Stimulated activated CD8-positive, alpha-beta memory T cell treated with anti-CD3 and anti-CD28 coated beads, Interleukin-4, amount 100 ng/mL, for 1 hour (primary cell): ENCODE results near the gene TEKTIP1.
"Not testable (repeated sequence)": the region's sequence is repeated elsewhere in the genome, so short reads cannot be mapped to it uniquely, and the experiment has no call there.

ENCODE experiments used
- DNase-seq, 2 donors: peaks; one replicate each; pipeline ENCODE4 v3.0.0-alpha.2; 2020; ENCODE audit warnings: low read depth in 2 of 2, low spot score in 1 of 2

TEKTIP1 gene

DNA sequence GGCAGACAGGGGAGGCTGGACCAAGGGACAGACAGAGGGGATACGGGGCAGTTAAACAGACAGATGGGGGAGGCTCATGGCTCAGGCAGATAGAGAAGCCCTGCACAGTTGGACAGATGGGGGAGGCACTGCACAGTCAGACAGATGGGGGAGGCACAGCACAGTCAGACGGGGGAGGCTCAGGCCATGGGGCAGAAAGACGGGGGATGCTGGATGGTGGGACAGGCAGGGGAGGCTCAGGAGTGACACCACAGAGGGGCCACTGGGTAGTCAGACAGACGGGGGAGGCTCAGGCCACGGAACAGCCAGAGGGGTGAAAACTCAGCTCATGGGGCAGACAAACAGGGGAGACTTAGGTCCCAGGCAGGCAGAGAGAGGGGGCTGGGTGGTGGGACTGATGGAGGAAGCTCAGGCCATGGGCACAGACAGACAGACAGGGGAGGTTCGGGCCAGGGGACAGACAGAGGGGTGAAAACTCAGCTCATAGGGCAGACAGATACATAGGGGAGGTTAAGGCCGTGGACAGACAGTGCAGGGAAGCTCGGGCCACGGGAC is 17.5 kb downstream of the TEKTIP1 start:
- no peak for DNase-seq

DNA sequence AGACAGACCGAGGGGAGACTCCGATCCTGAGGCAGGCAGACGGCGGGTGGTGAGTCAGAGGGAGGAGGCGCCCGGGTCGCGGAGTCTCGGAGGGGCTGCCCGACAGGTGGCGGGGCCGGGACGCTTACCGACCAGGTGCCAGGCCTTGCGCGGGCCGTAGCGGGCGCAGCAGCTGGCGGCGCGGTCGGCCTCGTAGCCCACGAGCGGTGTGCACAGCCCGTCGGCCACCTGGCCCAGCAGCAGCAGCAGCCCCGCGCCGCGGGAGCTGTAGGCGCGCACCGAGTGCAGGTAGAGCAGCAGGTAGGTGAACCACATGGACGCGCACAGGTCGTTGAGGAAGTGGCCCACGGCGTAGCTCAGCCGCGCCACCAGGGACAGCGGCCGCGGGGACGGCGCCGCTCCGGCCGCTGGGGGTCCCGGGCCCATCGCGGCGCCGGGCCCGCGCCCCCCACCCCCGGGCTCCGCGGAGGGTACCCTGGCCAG is 18.0 kb downstream of the TEKTIP1 start:
- peak in 1 of 2 donors; percentile 43 for DNase-seq

- DNase-seq: peak; percentile 82 to 91
These were observed 18.7 kb downstream of the TEKTIP1 start, which contains the start of gene MFSD12 for GRCh38 chr19:3557461-3558248. MFSD12 (minus strand) TSS chr19:3557586; CDS start chr19:3557403, 183 bp downstream.

DNA sequence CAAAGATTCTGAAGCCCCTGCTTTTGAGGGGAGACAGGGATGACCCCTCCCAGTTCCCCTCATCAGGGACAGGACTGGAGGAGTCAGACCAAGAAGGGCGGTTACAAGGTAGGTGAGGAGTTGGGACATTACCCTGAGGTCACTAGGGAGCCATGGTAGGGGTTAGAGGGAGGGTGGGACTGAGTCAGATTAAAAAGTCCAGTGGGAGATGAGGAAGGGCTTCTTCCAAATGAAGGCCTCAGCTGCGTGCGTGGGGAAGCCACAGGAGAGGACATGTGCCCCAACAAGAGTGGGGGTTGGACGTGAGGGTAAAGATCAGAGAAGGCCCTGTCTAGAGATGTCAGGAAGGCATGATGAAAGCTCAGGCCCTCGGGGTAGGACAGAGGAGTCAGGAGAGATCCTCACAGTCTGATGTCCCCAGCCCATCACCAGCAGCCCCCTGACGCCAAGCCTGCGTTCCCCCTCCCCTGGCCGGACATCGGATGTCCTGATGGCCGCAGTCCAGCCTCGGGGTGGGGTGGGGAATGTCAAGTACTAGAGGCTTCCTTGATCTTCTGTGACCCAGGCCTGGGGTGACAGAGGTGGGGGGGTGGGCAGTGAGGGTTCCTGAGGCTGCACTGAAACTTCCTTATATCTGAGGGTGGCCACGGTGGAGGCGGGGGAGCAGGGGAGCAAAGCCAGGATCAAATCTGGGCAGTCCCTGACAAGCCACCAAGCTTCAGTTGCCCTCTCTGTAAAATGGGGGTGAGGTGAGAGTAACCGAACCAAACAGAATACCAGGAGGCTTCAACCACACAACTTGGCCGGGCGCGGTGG is 24.9 kb downstream of the TEKTIP1 start:
- no peak for DNase-seq

GRCh38 chr19:3565139-3565538 is 26.2 kb downstream of the TEKTIP1 start:
- no peak for DNase-seq

DNA sequence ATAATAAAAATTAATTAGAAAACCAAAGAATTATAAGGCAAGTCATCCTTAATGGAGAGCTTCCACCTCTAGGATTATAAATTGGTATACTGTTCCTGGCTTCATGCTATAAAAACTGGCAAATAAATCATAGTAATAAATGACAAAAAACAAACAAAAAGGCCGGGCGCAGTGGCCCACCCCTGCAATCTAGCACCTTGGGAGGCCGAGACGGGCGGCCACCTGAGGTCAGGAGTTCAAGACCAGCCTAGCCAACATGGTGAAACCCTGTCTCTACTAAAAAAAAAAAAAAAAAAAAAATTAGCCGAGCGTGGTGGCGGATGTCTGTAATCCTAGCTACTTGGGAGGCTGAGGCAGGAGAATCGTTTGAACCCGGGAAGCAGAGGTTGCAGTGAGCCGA is 31.1 kb downstream of the TEKTIP1 start:
- not testable (repeated sequence) for DNase-seq

- DNase-seq: no peak
These were observed 31.6 kb downstream of the TEKTIP1 start for GRCh38 chr19:3570606-3571011.

GRCh38 chr19:3572132-3572854 is 33.3 kb downstream of the TEKTIP1 start:
- peak; percentile 97 to 98 for DNase-seq

- DNase-seq: no peak
These were observed 33.8 kb downstream of the TEKTIP1 start, which contains the start of gene HMG20B for GRCh38 chr19:3572855-3573161. HMG20B (plus strand) TSS chr19:3572944; CDS start chr19:3573310, 366 bp downstream.

DNA sequence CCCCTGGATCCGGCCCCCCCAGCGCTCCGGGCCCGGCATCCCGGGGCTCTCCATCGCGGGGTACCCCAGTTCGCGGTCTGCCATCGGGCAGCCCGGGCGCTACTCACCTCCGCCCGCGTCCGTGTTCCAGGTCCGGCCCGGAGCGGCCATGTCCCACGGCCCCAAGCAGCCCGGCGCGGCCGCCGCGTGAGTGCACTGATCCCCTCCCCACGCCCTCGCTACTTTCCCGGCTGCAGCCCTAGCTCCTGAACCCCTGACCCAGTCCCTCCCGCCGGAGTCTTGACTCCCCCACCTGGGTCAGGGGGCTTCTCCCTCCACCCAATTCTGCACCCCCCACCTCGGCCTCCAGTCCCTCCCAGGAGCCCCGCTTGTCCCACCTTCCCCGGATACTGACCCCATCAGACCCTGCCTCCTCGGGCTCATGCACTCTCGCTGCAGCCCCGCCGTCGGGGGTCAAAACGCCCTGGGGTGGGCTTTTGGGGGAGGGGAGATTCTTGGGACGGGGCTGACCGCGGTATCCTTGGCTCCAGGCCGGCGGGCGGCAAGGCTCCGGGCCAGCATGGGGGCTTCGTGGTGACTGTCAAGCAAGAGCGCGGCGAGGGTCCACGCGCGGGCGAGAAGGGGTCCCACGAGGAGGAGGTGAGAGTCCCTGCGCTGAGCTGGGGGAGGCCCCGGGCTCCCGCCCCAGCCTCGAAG is 34.3 kb downstream of the TEKTIP1 start:
- no peak for DNase-seq

DNA sequence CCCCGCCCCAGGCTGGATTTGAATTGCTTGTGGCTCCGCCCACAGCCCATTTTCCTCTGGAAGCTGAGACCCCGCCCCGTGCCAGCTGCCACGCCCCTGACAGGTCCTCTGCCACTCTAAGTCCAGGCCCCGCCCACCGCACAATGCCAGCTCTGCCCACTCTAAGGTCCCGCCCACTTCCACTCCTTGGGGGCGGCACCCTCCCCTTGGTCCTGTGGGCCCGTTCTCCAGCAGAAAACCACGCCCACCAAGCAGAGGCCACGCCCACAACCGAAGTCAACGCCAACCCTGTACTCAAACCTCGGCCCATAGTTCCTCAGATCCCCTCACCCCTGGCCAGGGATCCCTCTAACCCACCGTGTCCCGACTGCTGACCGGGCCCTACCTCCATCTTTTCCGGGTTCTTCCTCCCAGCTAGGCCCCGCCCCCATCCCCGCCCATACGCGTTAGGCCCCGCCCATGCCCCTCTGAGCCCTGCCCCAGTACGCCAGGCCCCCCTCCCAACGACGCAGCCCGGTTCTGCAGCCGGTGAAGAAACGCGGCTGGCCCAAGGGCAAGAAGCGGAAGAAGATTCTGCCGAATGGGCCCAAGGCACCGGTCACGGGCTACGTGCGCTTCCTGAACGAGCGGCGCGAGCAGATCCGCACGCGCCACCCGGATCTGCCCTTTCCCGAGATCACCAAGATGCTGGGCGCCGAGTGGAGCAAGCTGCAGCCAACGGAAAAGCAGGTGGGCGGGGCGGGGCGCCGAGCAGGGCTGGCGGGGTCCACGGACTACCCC is 35.1 kb downstream of the TEKTIP1 start:
- DNase-seq: peak in 1 of 2 donors; percentile 55

DNA sequence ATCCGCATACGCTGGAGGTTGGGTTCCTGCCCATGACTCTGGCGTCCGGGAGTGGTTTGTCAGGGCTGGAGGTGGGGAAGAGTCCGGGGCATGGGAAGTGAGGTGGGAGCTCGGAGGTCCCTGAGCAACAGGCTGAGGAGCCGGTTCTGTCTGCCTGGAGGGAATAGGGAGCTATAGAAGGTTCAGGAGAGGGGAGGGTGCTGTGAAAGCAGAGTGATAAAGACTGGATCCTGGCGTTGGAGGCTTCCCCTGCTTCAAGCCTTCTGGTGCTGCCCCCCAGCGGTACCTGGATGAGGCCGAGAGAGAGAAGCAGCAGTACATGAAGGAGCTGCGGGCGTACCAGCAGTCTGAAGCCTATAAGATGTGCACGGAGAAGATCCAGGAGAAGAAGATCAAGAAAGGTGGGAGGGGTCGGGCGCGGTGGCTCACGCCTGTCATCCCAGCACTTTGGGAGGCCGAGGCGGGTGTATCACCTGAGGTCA is 36.3 kb downstream of the TEKTIP1 start:
- no peak for DNase-seq

- no peak for DNase-seq
These were observed 37.1 kb downstream of the TEKTIP1 start for GRCh38 chr19:3575949-3576673.

- no peak for DNase-seq
These were observed 37.9 kb downstream of the TEKTIP1 start for GRCh38 chr19:3576696-3577443.

DNA sequence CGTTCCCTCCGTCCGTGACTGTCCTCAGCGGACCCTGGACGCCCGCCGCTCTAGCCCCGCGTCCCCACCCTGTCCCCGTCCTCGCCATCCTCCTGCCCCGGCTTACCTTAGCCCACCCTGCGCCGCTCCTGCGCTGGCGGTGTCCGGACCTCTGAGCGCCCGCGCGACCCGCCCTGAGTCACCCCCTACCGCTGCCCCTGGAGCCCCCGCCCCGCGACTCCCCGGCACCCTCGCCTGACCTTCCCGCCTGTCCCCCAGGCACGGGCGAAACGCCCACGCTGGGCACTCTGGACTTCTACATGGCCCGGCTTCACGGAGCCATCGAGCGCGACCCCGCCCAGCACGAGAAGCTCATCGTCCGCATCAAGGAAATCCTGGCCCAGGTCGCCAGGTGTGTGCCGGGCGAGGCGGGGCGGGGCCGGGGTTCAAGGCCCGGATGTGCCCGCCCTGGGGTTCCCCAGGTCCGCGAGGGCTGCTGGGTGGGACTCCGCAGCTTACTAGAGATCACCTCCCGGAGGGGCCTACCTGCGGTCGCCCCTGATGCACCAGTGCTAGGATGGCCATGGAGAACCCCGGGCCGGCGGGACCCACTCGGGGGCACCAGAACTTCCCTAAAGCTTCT is 38.9 kb downstream of the TEKTIP1 start:
- DNase-seq: no peak

DNA sequence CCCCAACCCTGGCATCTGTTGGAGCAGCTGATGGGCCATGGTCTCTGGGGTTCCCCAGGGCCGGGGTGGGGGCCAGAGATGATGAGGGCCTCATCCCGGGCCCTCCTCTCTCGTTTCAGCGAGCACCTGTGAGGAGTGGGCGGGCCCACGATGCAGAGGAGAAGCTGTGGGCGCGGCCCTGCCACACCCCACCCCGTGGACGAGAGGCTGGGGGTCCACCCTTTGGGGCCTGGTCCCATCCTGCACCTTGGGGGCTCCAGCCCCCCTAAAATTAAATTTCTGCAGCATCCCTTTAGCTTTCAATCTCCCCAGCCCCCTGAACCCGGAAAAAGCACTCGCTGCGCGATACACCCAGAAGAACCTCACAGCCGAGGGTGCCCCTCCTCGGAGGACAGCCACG is 39.4 kb downstream of the TEKTIP1 start:
- DNase-seq: no peak

GRCh38 chr19:3580156-3580934 is 41.4 kb downstream of the TEKTIP1 start:
- DNase-seq: no peak
